Transverse colon (tissue), 4 donors: Measurements from ENCODE around the gene CYP2A6.

Experiments used
- CTCF ChIP-seq, 5 experiments: fragments of 200-600 bp in 3 of 5; fragments of 450-650 bp in 2 of 5; sonication (generic) in 3 of 5; IDR thresholded peaks; 1 replicate in 2 of 5; 2 replicates in 3 of 5; pipeline ENCODE4 v1.5.1; 2016 to 2017; ENCODE audit warnings: antibody characterized with exemption in 5 of 5, inconsistent platforms in 3 of 5, mild to moderate bottlenecking in 2 of 5, moderate library complexity in 1 of 5
- POLR2AphosphoS5 ChIP-seq, 3 donors: sonication (generic); formaldehyde crosslinking; IDR thresholded peaks; one replicate each; pipeline ENCODE4 v1.6.1; 2016; ENCODE audit warnings: antibody characterized with exemption in 3 of 3

- TF ChIP-seq CTCF (IDR thresholded peaks at IDR 0.05) (no peak), POLR2AphosphoS5 (IDR thresholded peaks at IDR 0.05) (no peak)
These were observed 39.1 kb upstream of the CYP2A6 start for GRCh38 chr19:40889366-40889765.
